ENCODE data around the gene KCNK18.
A peak's percentile ranks its signal among the peaks of the same experiment; 100 is the strongest.
"Not testable (repeated sequence)": the region's sequence is repeated elsewhere in the genome, so short reads cannot be mapped to it uniquely, and the experiment has no call there.

The KCNK18 gene

GRCh38 chr10:117174439-117175214 lies 22.7 kb upstream of the KCNK18 start:
- DNase-seq: peak; percentile 84

GRCh38 chr10:117175215-117175900 lies 21.9 kb upstream of the KCNK18 start:
- no peak for DNase-seq

GRCh38 chr10:117175901-117176534 lies 21.3 kb upstream of the KCNK18 start:
- peak; percentile 73 for DNase-seq

- no peak for DNase-seq
Measured at GRCh38 chr10:117178190-117178589, 19.1 kb upstream of the KCNK18 start.

- no peak for DNase-seq
Measured at GRCh38 chr10:117184296-117184695, 13.0 kb upstream of the KCNK18 start.

GRCh38 chr10:117184821-117185220 lies 12.5 kb upstream of the KCNK18 start:
- DNase-seq: no peak

- DNase-seq: not testable (repeated sequence)
Measured at GRCh38 chr10:117185817-117186216, 11.5 kb upstream of the KCNK18 start.

- DNase-seq: peak; percentile 17
Measured at GRCh38 chr10:117186832-117187615, 10.3 kb upstream of the KCNK18 start.

GRCh38 chr10:117188371-117188770 lies 8.9 kb upstream of the KCNK18 start:
- no peak for DNase-seq

GRCh38 chr10:117189557-117189956 lies 7.7 kb upstream of the KCNK18 start:
- DNase-seq: no peak

GRCh38 chr10:117198088-117198487 lies 799 bp downstream of the KCNK18 start:
- no peak for DNase-seq

- DNase-seq: no peak
Measured at GRCh38 chr10:117201826-117202225, 4.5 kb downstream of the KCNK18 start.

- DNase-seq: no peak
Measured at GRCh38 chr10:117204316-117204715, 7.0 kb downstream of the KCNK18 start.

GRCh38 chr10:117212176-117212575 lies 14.9 kb downstream of the KCNK18 start:
- no peak for DNase-seq

GRCh38 chr10:117214401-117214800 lies 17.1 kb downstream of the KCNK18 start:
- no peak for DNase-seq

- no peak for DNase-seq
Measured at GRCh38 chr10:117215079-117215478, 17.8 kb downstream of the KCNK18 start.

GRCh38 chr10:117216028-117216427 lies 18.7 kb downstream of the KCNK18 start:
- no peak for DNase-seq

- DNase-seq: peak; percentile 67
Measured at GRCh38 chr10:117216611-117217195, 19.4 kb downstream of the KCNK18 start.

- DNase-seq: no peak
Measured at GRCh38 chr10:117217196-117217761, 20.0 kb downstream of the KCNK18 start.

- DNase-seq: no peak
Measured at GRCh38 chr10:117218654-117219053, 21.4 kb downstream of the KCNK18 start.

GRCh38 chr10:117221156-117221711 lies 23.9 kb downstream of the KCNK18 start:
- no peak for DNase-seq

GRCh38 chr10:117222552-117222951 lies 25.3 kb downstream of the KCNK18 start:
- no peak for DNase-seq
